GM20000 (cell line): ENCODE measurements around the gene FARS2.
"Not testable (repeated sequence)": the region's sequence is repeated elsewhere in the genome, so short reads cannot be mapped to it uniquely, and the experiment has no call there.

ENCODE experiments used
- DNase-seq: peaks from one replicate; pipeline ENCODE4 v3.0.0; 2012; ENCODE audit warnings: low spot score
- TF ChIP-seq, protein P1 (sequence below): IDR thresholded peaks from 2 replicates; pipeline ENCODE4 v1.5.1; 2012; ENCODE audit warnings: mild to moderate bottlenecking, control low read depth; ENCODE audit errors: extremely low read depth, missing control alignments

FARS2 gene

GRCh38 chr6:5693225-5694145, 432.2 kb downstream of the FARS2 start:
- TF ChIP-seq, protein P1, sequence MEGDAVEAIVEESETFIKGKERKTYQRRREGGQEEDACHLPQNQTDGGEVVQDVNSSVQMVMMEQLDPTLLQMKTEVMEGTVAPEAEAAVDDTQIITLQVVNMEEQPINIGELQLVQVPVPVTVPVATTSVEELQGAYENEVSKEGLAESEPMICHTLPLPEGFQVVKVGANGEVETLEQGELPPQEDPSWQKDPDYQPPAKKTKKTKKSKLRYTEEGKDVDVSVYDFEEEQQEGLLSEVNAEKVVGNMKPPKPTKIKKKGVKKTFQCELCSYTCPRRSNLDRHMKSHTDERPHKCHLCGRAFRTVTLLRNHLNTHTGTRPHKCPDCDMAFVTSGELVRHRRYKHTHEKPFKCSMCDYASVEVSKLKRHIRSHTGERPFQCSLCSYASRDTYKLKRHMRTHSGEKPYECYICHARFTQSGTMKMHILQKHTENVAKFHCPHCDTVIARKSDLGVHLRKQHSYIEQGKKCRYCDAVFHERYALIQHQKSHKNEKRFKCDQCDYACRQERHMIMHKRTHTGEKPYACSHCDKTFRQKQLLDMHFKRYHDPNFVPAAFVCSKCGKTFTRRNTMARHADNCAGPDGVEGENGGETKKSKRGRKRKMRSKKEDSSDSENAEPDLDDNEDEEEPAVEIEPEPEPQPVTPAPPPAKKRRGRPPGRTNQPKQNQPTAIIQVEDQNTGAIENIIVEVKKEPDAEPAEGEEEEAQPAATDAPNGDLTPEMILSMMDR: no peak
- DNase-seq: no peak

DNA sequence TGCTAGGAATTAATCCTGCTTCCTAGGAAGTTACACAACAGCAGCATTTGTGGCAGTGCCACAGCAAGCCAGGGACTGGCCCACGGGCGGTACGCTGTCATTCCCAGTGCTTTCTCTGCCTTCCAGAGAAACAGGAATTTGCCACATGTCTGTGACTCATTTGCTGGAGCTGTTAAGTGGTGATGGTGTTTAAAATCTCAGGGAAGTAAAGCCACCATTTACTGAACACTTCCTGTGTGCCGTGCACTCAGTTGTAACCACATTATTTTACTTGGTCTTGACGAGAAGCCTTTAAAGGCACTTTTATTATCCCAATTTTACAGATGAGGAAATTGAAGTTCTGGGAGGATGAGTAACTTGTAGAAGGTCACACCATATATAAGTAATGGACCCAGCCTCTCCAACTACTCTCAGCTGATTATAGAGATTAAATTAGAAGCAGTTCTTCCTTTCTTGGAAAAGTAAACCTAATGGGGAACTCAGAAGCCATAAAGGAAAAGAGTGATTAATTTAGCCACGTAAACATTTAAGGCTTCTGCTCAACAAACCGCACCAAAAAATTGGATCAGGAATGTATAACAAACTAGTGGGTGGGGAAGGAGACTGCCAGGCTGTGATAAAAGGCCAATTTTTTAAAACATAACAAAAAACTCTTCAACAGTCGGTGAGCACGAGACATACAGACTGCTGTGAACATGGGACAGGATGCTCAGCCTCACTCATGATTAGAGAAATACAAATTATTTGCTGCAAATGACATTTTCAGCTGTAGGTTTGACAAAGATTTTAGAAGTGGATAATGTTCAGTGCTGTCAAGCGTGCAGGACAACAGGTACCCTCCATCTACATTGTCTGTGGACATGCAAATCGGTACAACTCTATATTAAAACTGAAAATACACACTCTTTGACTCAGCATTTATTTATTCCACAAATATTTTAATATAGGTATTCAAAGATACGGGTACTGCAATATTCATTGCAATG, 434.2 kb downstream of the FARS2 start:
- TF ChIP-seq, protein P1: no peak
- DNase-seq: no peak

GRCh38 chr6:5697508-5697907, 436.2 kb downstream of the FARS2 start:
- TF ChIP-seq, protein P1: no peak
- no peak for DNase-seq

- no peak for DNase-seq
- TF ChIP-seq, protein P1: no peak
Observed at GRCh38 chr6:5698318-5698717, 437.0 kb downstream of the FARS2 start.

DNA sequence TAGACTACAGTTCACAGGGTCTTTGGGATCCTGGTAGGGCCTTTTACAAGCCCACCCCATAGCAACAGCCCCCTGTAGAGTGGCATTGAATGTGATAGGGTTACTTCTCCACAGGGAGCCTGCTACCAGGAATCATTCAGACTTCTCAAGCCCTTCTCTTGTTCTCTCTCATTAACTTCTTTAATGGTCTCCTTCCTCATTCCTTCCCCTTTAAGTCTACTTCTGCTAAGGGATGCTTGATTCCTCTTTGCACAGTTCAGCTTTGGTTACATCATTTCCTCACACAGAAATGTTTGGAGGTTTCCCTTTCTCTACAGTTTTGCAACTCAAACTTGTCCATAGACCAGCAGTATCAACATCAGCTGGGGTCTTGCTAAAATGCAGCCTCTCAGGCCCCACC, 437.8 kb downstream of the FARS2 start:
- DNase-seq: not testable (repeated sequence)

DNA sequence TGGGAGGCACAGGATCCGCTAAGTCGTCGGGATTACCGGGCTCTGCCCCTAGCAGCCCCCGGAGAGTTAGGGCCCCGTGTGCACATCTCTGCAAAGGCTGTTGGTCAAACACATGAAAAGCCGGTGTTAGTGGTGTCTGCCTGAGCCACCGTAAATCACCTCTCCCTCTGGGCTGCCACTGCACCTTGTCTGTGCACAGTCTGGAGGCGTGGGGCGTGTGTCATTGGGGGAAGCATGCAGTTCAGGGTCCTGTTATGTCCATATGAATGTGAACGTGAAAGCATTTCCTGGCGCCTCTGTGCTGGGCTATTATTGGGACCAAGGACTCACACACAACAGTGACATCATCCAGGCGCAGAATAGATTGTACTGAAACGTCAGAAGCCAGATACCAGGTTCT, 439.9 kb downstream of the FARS2 start:
- no peak for DNase-seq
- TF ChIP-seq, protein P1: no peak

- TF ChIP-seq, protein P1: no peak
- no peak for DNase-seq
Observed at GRCh38 chr6:5704708-5705107, 443.4 kb downstream of the FARS2 start.
